HEK293T (cell line): ENCODE measurements around the gene RSL1D1.

ENCODE experiments used
- CTCF ChIA-PET: fragments of 350-600 bp; formaldehyde crosslinking; extraction: SDS; loops from one replicate; lab custom pipeline; 2021; ENCODE audit warnings: antibody characterized with exemption, inconsistent platforms; lab: Yijun Ruan, JAX
- POLR2A ChIA-PET: fragments of 350-600 bp; formaldehyde crosslinking; extraction: SDS; loops from one replicate; lab custom pipeline; 2020; ENCODE audit warnings: antibody characterized with exemption, inconsistent platforms; lab: Yijun Ruan, JAX
- DNase-seq: peaks from one replicate; pipeline ENCODE4 v3.0.0; 2012; ENCODE audit warnings: mixed read lengths; ENCODE audit errors: extremely low spot score
- ARNT ChIP-seq: fragments of 450-650 bp; IDR thresholded peaks from 2 replicates; pipeline ENCODE4 v1.6.1; 2017; ENCODE audit warnings: mild to moderate bottlenecking
- BHLHE40 ChIP-seq: fragments of 450-650 bp; IDR thresholded peaks from 2 replicates; pipeline ENCODE4 v1.6.1; 2016; ENCODE audit warnings: mild to moderate bottlenecking, moderate library complexity, borderline replicate concordance
- CTBP1 ChIP-seq: fragments of 450-650 bp; IDR thresholded peaks from 2 replicates; pipeline ENCODE4 v1.6.1; 2016; ENCODE audit warnings: borderline replicate concordance
- ELF4 ChIP-seq: fragments of 450-650 bp; IDR thresholded peaks from 2 replicates; pipeline ENCODE4 v1.6.1; 2017; ENCODE audit warnings: antibody characterized with exemption
- FOXA1 ChIP-seq: fragments of 450-650 bp; IDR thresholded peaks from 2 replicates; pipeline ENCODE4 v1.6.1; 2016; ENCODE audit warnings: mild to moderate bottlenecking
- FOXK2 ChIP-seq: fragments of 450-650 bp; IDR thresholded peaks from 2 replicates; pipeline ENCODE4 v1.6.1; 2016; ENCODE audit warnings: mild to moderate bottlenecking
- FOXM1 ChIP-seq: fragments of 450-650 bp; IDR thresholded peaks from 2 replicates; pipeline ENCODE4 v1.6.1; 2017; ENCODE audit warnings: mild to moderate bottlenecking, borderline replicate concordance
- HDGF ChIP-seq: fragments of 450-650 bp; IDR thresholded peaks from 2 replicates; pipeline ENCODE4 v1.6.1; 2017; ENCODE audit warnings: antibody characterized with exemption, borderline replicate concordance
- L3MBTL2 ChIP-seq: fragments of 450-650 bp; conservative IDR thresholded peaks from 2 replicates; pipeline ENCODE4 v1.6.1; 2016; ENCODE audit warnings: mild to moderate bottlenecking
- LEF1 ChIP-seq: fragments of 450-650 bp; IDR thresholded peaks from 2 replicates; pipeline ENCODE4 v1.6.1; 2017; ENCODE audit warnings: mild to moderate bottlenecking, borderline replicate concordance
- NFRKB ChIP-seq: fragments of 450-650 bp; IDR thresholded peaks from 2 replicates; pipeline ENCODE4 v1.6.1; 2016; ENCODE audit warnings: mild to moderate bottlenecking, moderate library complexity
- PKNOX1 ChIP-seq: fragments of 450-650 bp; IDR thresholded peaks from 2 replicates; pipeline ENCODE4 v1.6.1; 2016
- SP1 ChIP-seq: fragments of 450-650 bp; IDR thresholded peaks from 2 replicates; pipeline ENCODE4 v1.6.1; 2017
- SUZ12 ChIP-seq: fragments of 450-650 bp; IDR thresholded peaks from 2 replicates; pipeline ENCODE4 v1.6.1; 2016; ENCODE audit warnings: mild to moderate bottlenecking
- TARDBP ChIP-seq: fragments of 450-650 bp; IDR thresholded peaks from 2 replicates; pipeline ENCODE4 v1.6.1; 2016
- ZNF384 ChIP-seq: fragments of 450-650 bp; IDR thresholded peaks from 2 replicates; pipeline ENCODE4 v1.6.1; 2016

Gene RSL1D1

GRCh38 chr16:11890231-11890965, 39.1 kb upstream of the RSL1D1 start:
- CTCF ChIA-PET, result no interaction called here
- no peak for TF ChIP-seq LEF1
- TF ChIP-seq ZNF384, result no peak
- no peak for TF ChIP-seq SP1
- TF ChIP-seq BHLHE40, result no peak
- no peak for TF ChIP-seq CTBP1
- TF ChIP-seq NFRKB, result no peak
- TF ChIP-seq SUZ12, result no peak
- no peak for TF ChIP-seq FOXK2
- no peak for TF ChIP-seq PKNOX1
- no peak for TF ChIP-seq TARDBP
- no peak for TF ChIP-seq L3MBTL2
- TF ChIP-seq FOXM1, result no peak
- POLR2A ChIA-PET, result no interaction called here
- no peak for DNase-seq

- ChIA-PET CTCF (no interaction called here), POLR2A (no interaction called here)
- TF ChIP-seq FOXK2 (no peak), PKNOX1 (no peak), ARNT (no peak), LEF1 (no peak), TARDBP (no peak), SP1 (no peak), CTBP1 (no peak), BHLHE40 (no peak), FOXM1 (no peak), ZNF384 (no peak), L3MBTL2 (no peak), FOXA1 (no peak), NFRKB (no peak), HDGF (no peak)
Measured at GRCh38 chr16:11886881-11887280, 35.5 kb upstream of the RSL1D1 start.

GRCh38 chr16:11884035-11884434, 32.7 kb upstream of the RSL1D1 start:
- no peak for DNase-seq
- TF ChIP-seq ELF4 (no peak), HDGF (no peak), FOXA1 (no peak), ZNF384 (no peak), SUZ12 (no peak), LEF1 (no peak), BHLHE40 (no peak), TARDBP (no peak), FOXK2 (no peak), L3MBTL2 (no peak), NFRKB (no peak), PKNOX1 (no peak), ARNT (no peak), CTBP1 (no peak), FOXM1 (no peak), SP1 (no peak)
- ChIA-PET CTCF (no interaction called here), POLR2A (no interaction called here)

More at GRCh38 chr16:11886881-11887280, 35.5 kb upstream of the RSL1D1 start:
- DNase-seq, result no peak

GRCh38 chr16:11880007-11880406, 28.7 kb upstream of the RSL1D1 start:
- CTCF ChIA-PET, result no interaction called here
- no peak for TF ChIP-seq TARDBP
- no peak for TF ChIP-seq LEF1
- TF ChIP-seq L3MBTL2, result no peak
- TF ChIP-seq CTBP1, result no peak
- no peak for TF ChIP-seq ZNF384
- TF ChIP-seq HDGF, result no peak
- no peak for TF ChIP-seq PKNOX1
- no peak for TF ChIP-seq NFRKB
- TF ChIP-seq FOXM1, result no peak
- no peak for TF ChIP-seq FOXK2
- TF ChIP-seq ELF4, result no peak
- no peak for TF ChIP-seq FOXA1
- TF ChIP-seq SP1, result no peak
- TF ChIP-seq BHLHE40, result no peak
- TF ChIP-seq ARNT, result no peak
- TF ChIP-seq SUZ12, result no peak
- no peak for DNase-seq
- POLR2A ChIA-PET, result no interaction called here

GRCh38 chr16:11877374-11877773, 26.0 kb upstream of the RSL1D1 start:
- TF ChIP-seq CTBP1 (no peak), HDGF (no peak), ZNF384 (no peak), FOXA1 (no peak), ARNT (no peak), FOXK2 (no peak), PKNOX1 (no peak)
- POLR2A ChIA-PET, result no interaction called here
- CTCF ChIA-PET, result no interaction called here
- DNase-seq, result no peak
